Measurements from ENCODE around the gene CYB5A. TPM values are rescaled to one million over a fixed set of nuclear protein-coding genes. Genes with fewer than 3 reads are reported as not detected.

CYB5A gene, protein sequence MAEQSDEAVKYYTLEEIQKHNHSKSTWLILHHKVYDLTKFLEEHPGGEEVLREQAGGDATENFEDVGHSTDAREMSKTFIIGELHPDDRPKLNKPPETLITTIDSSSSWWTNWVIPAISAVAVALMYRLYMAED
- 42.3 and 120 TPM in 2 replicates for total RNA-seq

DNA sequence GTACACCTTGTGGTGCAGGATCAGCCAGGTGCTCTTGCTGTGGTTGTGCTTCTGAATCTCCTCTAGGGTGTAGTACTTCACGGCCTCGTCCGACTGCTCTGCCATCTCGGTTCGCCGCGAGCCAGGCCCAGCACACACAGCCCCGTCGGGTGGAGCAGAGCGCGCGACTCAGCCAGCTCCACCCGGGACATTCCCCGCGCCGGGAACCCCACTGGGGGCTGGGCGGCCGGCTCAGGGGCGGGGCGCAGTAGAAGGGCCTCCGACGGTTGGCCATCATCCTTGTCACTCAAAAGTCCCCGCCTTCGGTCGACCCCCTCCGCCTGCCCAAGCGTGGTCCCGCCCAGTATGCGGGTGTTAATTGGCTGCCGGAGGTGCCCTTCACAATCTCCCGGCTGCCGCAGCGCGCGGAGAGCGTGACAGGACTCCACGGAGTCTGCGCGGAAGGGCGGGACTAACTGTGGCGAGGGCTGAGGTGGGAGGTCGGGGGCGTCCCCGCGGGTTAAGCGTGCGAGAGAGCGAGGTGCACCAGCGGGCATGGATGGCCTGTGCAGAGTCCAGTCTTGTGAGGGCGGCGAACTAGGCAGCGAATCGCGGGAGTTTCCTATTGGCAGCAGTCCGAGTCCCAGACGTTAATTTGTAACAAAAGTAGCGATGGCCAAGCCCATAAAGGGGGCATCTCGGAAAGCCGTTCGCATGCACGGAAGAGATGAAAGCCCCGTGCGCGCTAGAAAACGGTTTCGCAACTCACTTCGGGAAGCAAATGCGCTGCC is at the start of gene CYB5A:
CYB5A (minus strand) TSS at position 193 of the 770 bp plus-strand sequence; CDS start at position 105, 88 bp downstream.

DNA sequence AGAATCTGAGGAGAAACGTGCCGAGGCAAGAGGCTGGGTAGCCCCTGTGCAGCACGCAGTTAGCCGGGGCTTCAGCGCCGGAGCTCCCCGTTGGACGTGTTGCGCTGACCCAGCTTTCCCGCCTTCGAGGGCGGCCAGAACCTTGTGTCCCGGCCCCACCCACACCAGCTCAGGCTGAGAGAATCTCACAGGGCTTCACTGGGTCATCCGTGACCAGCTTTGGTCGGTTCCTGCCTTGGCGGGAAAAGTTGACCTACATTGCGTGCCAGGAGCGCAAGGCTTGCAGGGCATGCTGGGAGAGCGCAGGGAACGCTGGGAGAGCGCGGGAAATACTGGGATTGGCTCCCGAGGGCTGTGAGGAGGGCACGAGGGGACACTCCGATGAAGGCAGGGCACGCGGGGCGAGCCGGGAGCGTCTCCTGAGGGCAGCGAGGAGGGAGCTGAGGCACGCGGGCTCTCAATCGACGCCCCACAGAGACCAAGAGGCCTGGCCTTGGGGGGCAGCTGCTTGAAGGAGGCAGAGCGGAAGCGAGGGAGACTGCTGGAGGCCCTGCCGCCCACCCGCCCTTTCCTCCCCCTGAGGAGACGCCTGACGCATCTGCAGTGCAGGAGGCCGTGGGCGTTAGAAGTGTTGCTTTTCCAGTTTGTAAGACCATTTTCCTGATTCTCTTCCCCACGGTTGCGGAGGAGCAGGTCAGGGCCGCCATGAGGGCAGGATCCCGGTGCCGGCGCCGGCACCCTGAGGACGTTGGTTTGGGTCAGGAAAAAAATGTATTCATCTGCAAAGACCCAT is 23.9 kb upstream of the CYB5A start, which contains the start of gene C18orf63:
C18orf63 (plus strand) TSS at position 376 of the 793 bp plus-strand sequence. CDS start 2,027 bp downstream, outside the sequence.

Other genes starting within 250 kb of the CYB5A start
- 0.37 and 0.59 TPM in 2 replicates for gene FBXO15, start 144.1 kb downstream of the CYB5A start, total RNA-seq
- gene TIMM21, start 143.4 kb downstream of the CYB5A start, total RNA-seq = 29.7 and 37.6 TPM in 2 replicates
- gene C18orf63, start 23.9 kb upstream of the CYB5A start, total RNA-seq = under 0.01 TPM in 1 of 2 replicates, not detected in the other
- not detected in 2 replicates for gene DIPK1C, start 165.3 kb upstream of the CYB5A start, total RNA-seq
- 43.7 and 116 TPM in 2 replicates for gene CNDP2, start 204.4 kb upstream of the CYB5A start, total RNA-seq
- gene CNDP1, start 242.5 kb upstream of the CYB5A start, total RNA-seq = not detected in 2 replicates

Data from smooth muscle cell of the umbilical artery (primary cell).